Measurements from ENCODE around the gene CKB.

Gene CKB

DNA sequence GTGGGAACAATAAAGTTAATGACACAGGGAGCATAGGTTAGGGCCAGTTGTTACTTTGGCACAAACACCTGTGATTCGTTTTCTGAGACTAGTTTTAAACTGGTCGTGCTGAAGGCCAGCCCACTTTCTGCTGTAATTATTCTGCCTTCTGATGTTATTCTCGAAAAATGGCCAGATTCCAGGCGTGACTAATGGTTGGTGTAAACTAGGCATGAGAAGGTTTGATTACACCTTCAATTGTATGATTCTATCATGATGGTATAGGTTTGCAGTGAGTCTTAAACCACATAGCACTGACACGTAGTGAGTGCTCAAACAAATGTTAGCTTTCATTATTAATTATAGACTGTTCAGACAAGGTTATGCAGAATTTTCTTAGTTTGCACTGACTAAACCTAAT is 39.0 kb downstream of the CKB start:
- DNase-seq (ENCODE audit: low spot score) = no peak

DNA sequence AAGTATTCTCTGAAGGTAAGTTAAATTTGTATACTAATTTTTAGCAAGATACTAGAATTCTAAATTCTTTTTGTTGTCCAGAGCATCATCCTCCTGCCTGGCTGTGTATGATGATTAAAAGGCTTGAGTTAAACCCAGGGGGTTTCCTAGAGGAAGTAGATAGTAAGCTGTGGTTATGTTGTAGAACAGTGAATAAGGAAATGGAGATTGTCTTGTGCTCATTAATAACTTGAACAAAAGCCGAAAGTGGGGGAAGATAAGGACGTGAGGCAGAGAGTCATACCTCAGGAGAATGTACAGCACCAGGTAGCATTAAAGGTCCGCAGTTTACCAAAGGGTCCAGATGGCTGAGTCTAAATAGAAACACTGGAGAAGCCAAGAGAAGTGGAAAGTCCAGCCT is 42.0 kb downstream of the CKB start:
- DNase-seq (ENCODE audit: low spot score) = no peak

DNA sequence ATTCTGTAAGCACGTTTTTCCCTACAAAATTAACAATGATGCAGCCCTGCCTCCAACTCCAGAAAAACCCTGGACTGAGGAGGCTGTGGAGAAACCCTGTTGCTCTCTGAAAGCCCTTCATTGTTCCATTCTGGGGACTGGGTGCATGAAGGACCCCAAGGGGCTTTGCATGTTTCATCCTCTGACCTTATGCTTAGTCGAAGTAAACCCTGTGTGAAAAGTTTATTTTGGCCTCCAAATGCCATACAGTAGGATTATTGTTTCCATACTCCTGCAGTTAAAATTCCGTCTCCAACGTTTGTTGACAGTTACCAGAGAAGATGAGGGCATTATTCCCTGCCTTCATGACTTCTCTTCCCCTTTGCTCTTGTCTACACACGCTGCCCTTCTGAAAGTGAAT is 46.0 kb downstream of the CKB start:
- DNase-seq (ENCODE audit: low spot score) = no peak

DNA sequence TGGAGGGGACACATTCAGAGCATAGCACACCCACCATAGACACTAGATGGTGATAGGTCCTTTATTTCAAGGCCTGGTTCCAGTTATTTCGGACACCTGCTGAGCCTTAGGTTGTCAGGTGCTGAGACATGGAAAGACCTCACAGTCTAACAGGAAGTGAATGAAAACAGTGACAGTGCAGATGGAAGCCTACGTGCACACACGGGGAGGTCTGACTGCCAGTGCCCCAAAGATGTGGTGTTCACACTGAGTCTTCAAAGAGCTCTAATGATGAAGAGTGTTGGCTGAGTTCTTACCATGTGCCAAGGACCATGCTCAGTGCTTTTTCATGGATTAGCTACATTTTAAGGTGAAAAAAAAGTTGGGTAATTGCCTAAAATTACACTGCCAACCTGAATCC is 46.6 kb downstream of the CKB start:
- DNase-seq (ENCODE audit: low spot score) = no peak

- DNase-seq (ENCODE audit: low spot score) = no peak
Observed at GRCh38 chr14:103474893-103475292, 47.7 kb downstream of the CKB start.

GRCh38 chr14:103472939-103473338 is 49.7 kb downstream of the CKB start:
- no peak for DNase-seq (ENCODE audit: low spot score)

Data from left forelimb (tissue), 1 donor.